ENCODE results near the gene SH2D2A. TPM values are rescaled to one million over a fixed set of nuclear protein-coding genes. Genes with fewer than 3 reads are reported as not detected.

The SH2D2A gene
- total and polyA plus RNA-seq, 9 of the 15 experiments (the other 6 are each of a cell fraction or from before 2014, with no cell fraction given) = 0.89 to 33.6 (median 6.9) TPM

- TF ChIP-seq SNIP1 (IDR thresholded peaks at IDR 0.05; ENCODE audit: low read depth) (no peak), KAT8 (IDR thresholded peaks at IDR 0.05; ENCODE audit: low read depth) (peak; percentile 77; the same call in 1 of the 2 replicates), NCOA1 (IDR thresholded peaks at IDR 0.05; ENCODE audit: low read depth) (peak; percentile 34; the same call in 1 of the 2 replicates), KLF16 (IDR thresholded peaks at IDR 0.05) (no peak), GATAD2B (IDR thresholded peaks at IDR 0.05; ENCODE audit: borderline replicate concordance) (no peak; the same call in 1 of the 2 replicates), NR3C1 (CRISPR knock-in tag; IDR thresholded peaks at IDR 0.05) (no peak), STAT5A (IDR thresholded peaks at IDR 0.05; ENCODE audit: borderline replicate concordance, low read length) (peak; percentile 7; the same call in 1 of the 2 replicates), SRF (CRISPR knock-in tag; IDR thresholded peaks at IDR 0.05) (peak in 1 of 2 experiments; percentile 70; a peak in 1 of 4 replicates), SAP30 (IDR thresholded peaks at IDR 0.05; ENCODE audit: borderline replicate concordance, insufficient read depth, low read depth, low read length, poor library complexity, severe bottlenecking) (peak; percentile 87), ZNF354B (CRISPR knock-in tag; IDR thresholded peaks at IDR 0.05) (no peak), MAX (CRISPR knock-in tag; IDR thresholded peaks at IDR 0.05) (no peak; the same call in 1 of the 2 replicates), PHTF2 (CRISPR knock-in tag; IDR thresholded peaks at IDR 0.05) (no peak), TSC22D4 (tag; IDR thresholded peaks at IDR 0.05) (no peak), MAFG (tag; conservative IDR thresholded peaks at IDR 0.05) (no peak), CBX2 (IDR thresholded peaks at IDR 0.05; ENCODE audit: insufficient read depth, low read length, poor library complexity, severe bottlenecking) (no peak), ZNF232 (CRISPR knock-in tag; IDR thresholded peaks at IDR 0.05) (peak; percentile 46), PTBP1 (IDR thresholded peaks at IDR 0.05; ENCODE audit: low read depth, low read length) (no peak), CCAR2 (IDR thresholded peaks at IDR 0.05; ENCODE audit: low read depth, low read length) (no peak), RBFOX2 (IDR thresholded peaks at IDR 0.05; ENCODE audit: low read depth, low read length) (peak; percentile 90), EP400 (IDR thresholded peaks at IDR 0.05) (peak; percentile 91), TCF7L2 (IDR thresholded peaks at IDR 0.05; ENCODE audit: low read depth, low read length) (no peak; the same call in 1 of the 2 replicates), ZNF785 (CRISPR knock-in tag; IDR thresholded peaks at IDR 0.05) (no peak), HOMEZ (CRISPR knock-in tag; IDR thresholded peaks at IDR 0.05) (no peak), E2F4 (CRISPR knock-in tag; IDR thresholded peaks at IDR 0.05; ENCODE audit: low read depth) (peak; percentile 69; the same call in 1 of the 2 replicates), ZFPM2 (CRISPR knock-in tag; IDR thresholded peaks at IDR 0.05) (no peak)
- TF ChIP-seq, protein P1, sequence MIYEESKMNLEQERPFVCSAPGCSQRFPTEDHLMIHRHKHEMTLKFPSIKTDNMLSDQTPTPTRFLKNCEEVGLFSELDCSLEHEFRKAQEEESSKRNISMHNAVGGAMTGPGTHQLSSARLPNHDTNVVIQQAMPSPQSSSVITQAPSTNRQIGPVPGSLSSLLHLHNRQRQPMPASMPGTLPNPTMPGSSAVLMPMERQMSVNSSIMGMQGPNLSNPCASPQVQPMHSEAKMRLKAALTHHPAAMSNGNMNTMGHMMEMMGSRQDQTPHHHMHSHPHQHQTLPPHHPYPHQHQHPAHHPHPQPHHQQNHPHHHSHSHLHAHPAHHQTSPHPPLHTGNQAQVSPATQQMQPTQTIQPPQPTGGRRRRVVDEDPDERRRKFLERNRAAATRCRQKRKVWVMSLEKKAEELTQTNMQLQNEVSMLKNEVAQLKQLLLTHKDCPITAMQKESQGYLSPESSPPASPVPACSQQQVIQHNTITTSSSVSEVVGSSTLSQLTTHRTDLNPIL (CRISPR knock-in tag; IDR thresholded peaks at IDR 0.05) = no peak
Observed at GRCh38 chr1:156767101-156767878, 49.4 kb downstream of the SH2D2A start, which contains the start of gene PRCC (continued).

Data from K562 (cell line).